ENCODE data around the gene MPP4. TPM values are rescaled to one million over a fixed set of nuclear protein-coding genes. Genes with fewer than 3 reads are reported as not detected.
A peak's percentile ranks its signal among the peaks of the same experiment; 100 is the strongest.

The MPP4 gene
- total RNA-seq (2014; rRNA removed) (0.52 and 0.77 TPM in 2 replicates), Bru-seq, nascent RNA (percentile 35 among the genes with signal in this experiment), BruChase-seq, experiment 1, labeled RNA remaining after a 6-hour chase (percentile 54 among the genes with signal in this experiment), BruChase-seq, experiment 2, labeled RNA remaining after a 2-hour chase (percentile 53 among the genes with signal in this experiment)
- long read RNA-seq, partial matches to known transcripts = 1 of 1 reads
- long read RNA-seq, other reads (novel, unspliced or antisense) = 0 of 1 reads

- H3K27me3 ChIP-seq (ENCODE audit: low read length) = no peaks in the 10 kb centered on the region
- peak within 1 kb of the TSS; percentile 15; the same call in 1 of the 2 replicates for H3K9ac ChIP-seq (ENCODE audit: low read length)
- no peaks in the 10 kb centered on the region for H3K9me2 ChIP-seq (replicated peaks; ENCODE audit: low read length)
- H3K27ac ChIP-seq (ENCODE audit: low read length) = peak within 1 kb of the TSS; percentile 79
- intact Hi-C loops (cut with micrococcal nuclease) = loop anchor here (5.0 kb wide), 2 partner anchors 56 to 466 kb away; partner anchors contain the start of gene TMEM237
- peaks cover 13% of the 10 kb centered on the region; the same call in 1 of the 2 replicates for H3K36me3 ChIP-seq (ENCODE audit: low read depth, low read length)
- DNase-seq (peak; percentile 80), ATAC-seq (peak; percentile 62)
- H3K79me2 ChIP-seq (ENCODE audit: low read length) = no peaks in the 10 kb centered on the region
- ChIA-PET CTCF (interaction anchor here (0.6 to 1.5 kb wide), 4 partner anchors 9 to 364 kb away, joined by 6 to 7 read pairs (median 6); partner anchors contain the start of gene ALS2), POLR2A (ENCODE audit: unreplicated experiment) (interaction anchor here (0.6 kb wide), 1 partner anchor 55 kb away, joined by 13 read pairs; the partner anchor contains the start of gene TMEM237)
- H3K4me2 ChIP-seq (ENCODE audit: low read length) = peak within 1 kb of the TSS; percentile 65
- TF ChIP-seq EZH2 (IDR thresholded peaks at IDR 0.05; ENCODE audit: low read length, unreplicated experiment) = no peak
- TF ChIP-seq CTCF (conservative IDR thresholded peaks at IDR 0.05; ENCODE audit: low read depth, low read length) = no peak
- no peak for TF ChIP-seq EZH2phosphoT487 (IDR thresholded peaks at IDR 0.05; ENCODE audit: borderline replicate concordance, low read length)
- peaks cover 50% of the 10 kb centered on the region for H3K4me1 ChIP-seq (ENCODE audit: insufficient read depth, low read length)
- H3K9me3 ChIP-seq (ENCODE audit: low read length) = no peaks in the 10 kb centered on the region
- no TSS peak for BruUV-seq (replicated peaks)
- peak within 1 kb of the TSS; percentile 11; the same call in 1 of the 2 replicates for H3K4me3 ChIP-seq (ENCODE audit: low read length)
- no peak within 1 kb of the TSS for H2AFZ ChIP-seq (ENCODE audit: low read length)
- H3F3A ChIP-seq (ENCODE audit: low read length, unreplicated experiment) = peaks cover 7% of the 10 kb centered on the region
- no peaks in the 10 kb centered on the region for H4K20me1 ChIP-seq (ENCODE audit: low read length)
These were observed at the start of gene MPP4 for GRCh38 chr2:201698588-201699226. Gene MPP4, minus strand, starts transcription at chr2:201698644. Its CDS starts 4,690 bp downstream, at chr2:201693954.

GRCh38 chr2:201746551-201746950 is 48.1 kb upstream of the MPP4 start:
- no peak for TF ChIP-seq CTCF (conservative IDR thresholded peaks at IDR 0.05; ENCODE audit: low read depth, low read length)
- no peak overlapping the region for H3K4me3 ChIP-seq (ENCODE audit: low read length)
- H3K9me2 ChIP-seq (replicated peaks; ENCODE audit: low read length) = no peaks in the 10 kb centered on the region
- no peaks in the 10 kb centered on the region for H3K79me2 ChIP-seq (ENCODE audit: low read length)
- no peak overlapping the region for H3K27ac ChIP-seq (ENCODE audit: low read length)
- no peaks in the 10 kb centered on the region for H4K20me1 ChIP-seq (ENCODE audit: low read length)
- CTCF ChIA-PET = no interaction called here
- no peaks in the 10 kb centered on the region; the same call in 1 of the 2 replicates for H3K4me1 ChIP-seq (ENCODE audit: insufficient read depth, low read length)
- H2AFZ ChIP-seq (ENCODE audit: low read length) = no peak overlapping the region
- H3K27me3 ChIP-seq (ENCODE audit: low read length) = no peaks in the 10 kb centered on the region
- H3F3A ChIP-seq (ENCODE audit: low read length, unreplicated experiment) = no peaks in the 10 kb centered on the region
- no peak overlapping the region for H3K4me2 ChIP-seq (ENCODE audit: low read length)
- no TSS peak for BruUV-seq (replicated peaks)
- intact Hi-C loops (cut with micrococcal nuclease) = no loop called here
- POLR2A ChIA-PET (ENCODE audit: unreplicated experiment) = no interaction called here
- peaks cover 27% of the 10 kb centered on the region; the same call in 1 of the 2 replicates for H3K36me3 ChIP-seq (ENCODE audit: low read depth, low read length)
- DNase-seq = no peak
- no peak overlapping the region for H3K9ac ChIP-seq (ENCODE audit: low read length)
- no peak for ATAC-seq
- H3K9me3 ChIP-seq (ENCODE audit: low read length) = no peaks in the 10 kb centered on the region

GRCh38 chr2:201735486-201735885 is 37.0 kb upstream of the MPP4 start:
- no peaks in the 10 kb centered on the region for H3K9me3 ChIP-seq (ENCODE audit: low read length)
- H4K20me1 ChIP-seq (ENCODE audit: low read length) = no peaks in the 10 kb centered on the region
- no peak for DNase-seq
- TF ChIP-seq EZH2phosphoT487 (IDR thresholded peaks at IDR 0.05; ENCODE audit: borderline replicate concordance, low read length) = no peak
- TF ChIP-seq CTCF (conservative IDR thresholded peaks at IDR 0.05; ENCODE audit: low read depth, low read length) = no peak
- no peak for TF ChIP-seq EZH2 (IDR thresholded peaks at IDR 0.05; ENCODE audit: low read length, unreplicated experiment)
- H2AFZ ChIP-seq (ENCODE audit: low read length) = no peak overlapping the region
- no peak overlapping the region for H3K9ac ChIP-seq (ENCODE audit: low read length)
- ATAC-seq = peak; percentile 49
- H3K27ac ChIP-seq (ENCODE audit: low read length) = no peak overlapping the region
- ChIA-PET POLR2A (ENCODE audit: unreplicated experiment) (interaction anchor here (0.6 kb wide), 1 partner anchor 565 kb away, joined by 3 read pairs; no protein-coding TSS in a partner anchor), CTCF (no interaction called here)
- no peaks in the 10 kb centered on the region for H3K4me1 ChIP-seq (ENCODE audit: insufficient read depth, low read length)
- H3K79me2 ChIP-seq (ENCODE audit: low read length) = no peaks in the 10 kb centered on the region
- H3K4me3 ChIP-seq (ENCODE audit: low read length) = no peak overlapping the region
- BruUV-seq (replicated peaks) = no TSS peak
- no peak overlapping the region for H3K4me2 ChIP-seq (ENCODE audit: low read length)
- H3K9me2 ChIP-seq (replicated peaks; ENCODE audit: low read length) = no peaks in the 10 kb centered on the region
- H3K36me3 ChIP-seq (ENCODE audit: low read depth, low read length) = peaks cover 28% of the 10 kb centered on the region
- no peaks in the 10 kb centered on the region for H3K27me3 ChIP-seq (ENCODE audit: low read length)
- no peaks in the 10 kb centered on the region for H3F3A ChIP-seq (ENCODE audit: low read length, unreplicated experiment)
- intact Hi-C loops (cut with micrococcal nuclease) = no loop called here

Measured in PC-3 (cell line).